Stimulated activated CD4-positive, alpha-beta T cell treated with anti-CD3 and anti-CD28 coated beads, Interleukin-1b, Interleukin-23, amount 100 ng/mL, for 24 hours (primary cell): ENCODE results near the gene QPCT.
"Not testable (repeated sequence)": the region's sequence is repeated elsewhere in the genome, so short reads cannot be mapped to it uniquely, and the experiment has no call there.

Experiments used
- DNase-seq, 4 experiments: peaks; one replicate each; pipeline ENCODE4 v3.0.0-alpha.2; 2020; ENCODE audit warnings: low read depth in 4 of 4, low spot score in 1 of 4

QPCT gene

GRCh38 chr2:37344453-37345361, at the start of gene QPCT:
Gene QPCT (plus strand): TSS chr2:37344630. CDS start chr2:37344732, 102 bp downstream.
- peak in 1 of 4 experiments; percentile 30 for DNase-seq

GRCh38 chr2:37294858-37295257, 49.6 kb upstream of the QPCT start:
- DNase-seq: not testable (repeated sequence)

- DNase-seq: no peak
These were observed 48.9 kb upstream of the QPCT start for GRCh38 chr2:37295469-37296073.

GRCh38 chr2:37297632-37298031, 46.8 kb upstream of the QPCT start:
- DNase-seq: no peak

GRCh38 chr2:37300146-37300545, 44.3 kb upstream of the QPCT start:
- DNase-seq: no peak

- DNase-seq: no peak
These were observed 43.9 kb upstream of the QPCT start for GRCh38 chr2:37300578-37300977.

GRCh38 chr2:37301408-37301807, 43.0 kb upstream of the QPCT start:
- DNase-seq: no peak

- DNase-seq: no peak
These were observed 41.7 kb upstream of the QPCT start for GRCh38 chr2:37302701-37303252.

- no peak for DNase-seq
These were observed 38.4 kb upstream of the QPCT start for GRCh38 chr2:37306024-37306423.

GRCh38 chr2:37307500-37307899, 36.9 kb upstream of the QPCT start:
- DNase-seq: no peak

- no peak for DNase-seq
These were observed 29.1 kb upstream of the QPCT start for GRCh38 chr2:37315364-37315763.

GRCh38 chr2:37316181-37316580, 28.2 kb upstream of the QPCT start:
- no peak for DNase-seq

- DNase-seq: no peak
These were observed 26.7 kb upstream of the QPCT start for GRCh38 chr2:37317746-37318145.

GRCh38 chr2:37318401-37318800, 26.0 kb upstream of the QPCT start:
- DNase-seq: no peak

GRCh38 chr2:37319754-37320609, 24.4 kb upstream of the QPCT start:
- DNase-seq: no peak

- no peak for DNase-seq
These were observed 23.3 kb upstream of the QPCT start for GRCh38 chr2:37321029-37321682.

GRCh38 chr2:37322368-37322767, 22.1 kb upstream of the QPCT start:
- no peak for DNase-seq

GRCh38 chr2:37323176-37323780, 21.2 kb upstream of the QPCT start:
- no peak for DNase-seq

GRCh38 chr2:37323781-37324535, 20.5 kb upstream of the QPCT start:
- DNase-seq: peak in 2 of 4 experiments; percentile 10 to 16

- DNase-seq: peak in 1 of 4 experiments; percentile 43
These were observed 20.0 kb upstream of the QPCT start for GRCh38 chr2:37324536-37324785.
